Testis (tissue), 3 donors: Measurements from ENCODE around the gene BUB1. TPM values are rescaled to one million over a fixed set of nuclear protein-coding genes. Genes with fewer than 3 reads are reported as not detected.
"Not testable (repeated sequence)": the region's sequence is repeated elsewhere in the genome, so short reads cannot be mapped to it uniquely, and the experiment has no call there.

ENCODE experiments used
- DNase-seq: peaks from one replicate; pipeline ENCODE4 v3.0.0-alpha.2; 2019
- H3K27ac ChIP-seq, 2 donors: fragments of 200-600 bp; sonication (generic); one replicate each; pipeline ENCODE4 v1.5.1; 2019
- H3K27me3 ChIP-seq: fragments of 200-600 bp; sonication (generic); one replicate; pipeline ENCODE4 v1.5.1; 2019
- H3K36me3 ChIP-seq: fragments of 200-600 bp; sonication (generic); one replicate; pipeline ENCODE4 v1.5.1; 2017; ENCODE audit warnings: low read depth; ENCODE audit errors: missing control alignments
- H3K4me1 ChIP-seq: fragments of 200-600 bp; sonication (generic); one replicate; pipeline ENCODE4 v1.5.1; 2019
- H3K4me3 ChIP-seq, 2 donors: fragments of 200-600 bp; sonication (generic); one replicate each; pipeline ENCODE4 v1.5.1; 2017 to 2019
- H3K9me3 ChIP-seq: fragments of 200-600 bp; sonication (generic); one replicate; pipeline ENCODE4 v1.5.1; 2017
- POLR2A ChIP-seq: fragments of 450-650 bp; IDR thresholded peaks from one replicate; pipeline ENCODE4 v1.6.1; 2017; ENCODE audit warnings: antibody characterized with exemption, mild to moderate bottlenecking, moderate library complexity
- WGBS, 2 donors: methylation state at CpG; one replicate each; pipeline ENCODE4 v1.1.5; 2018; 5-methylcytosine and 5-hydroxymethylcytosine counted together
- intact Hi-C: fragments of 100-400 bp; cut with DNase I; formaldehyde crosslinking; loops from one replicate; pipeline ENCODE4 v1.15.1; 2023; ENCODE audit warnings: low total_unique reads
- polyA plus RNA-seq: library from polyadenylated mRNA; stranded (reverse); fragments of 350-450 nt; fragmentation: Illumina TruSeq; extraction: RNeasy Lipid Tissue Mini Kit (QIAGEN cat#74804); gene quantifications from one replicate; pipeline ENCODE4 v1.2.3, GENCODE V29; 2014; ENCODE audit warnings: low read depth, low replicate concordance; ENCODE audit not compliant: insufficient read depth
- total RNA-seq, 2 donors: library from RNA; depleted of rRNA; stranded (reverse); fragments of >200 nt; gene quantifications; one replicate each; pipeline ENCODE4 v1.2.3, GENCODE V29; 2016
- TF ChIP-seq, protein P1 (sequence below), 3 experiments: fragments of 450-650 bp in 2 of 3; fragments of 200-600 bp in 1 of 3; sonication (generic) in 1 of 3; IDR thresholded peaks; one replicate each; pipeline ENCODE4 v1.5.1; 2016 to 2019; ENCODE audit warnings: antibody characterized with exemption in 3 of 3, mild to moderate bottlenecking in 2 of 3, moderate library complexity in 1 of 3

Gene BUB1
- total and polyA plus RNA-seq, 3 donors from 2014 or later = 50.5 to 72.9 (median 70.0) TPM

DNA sequence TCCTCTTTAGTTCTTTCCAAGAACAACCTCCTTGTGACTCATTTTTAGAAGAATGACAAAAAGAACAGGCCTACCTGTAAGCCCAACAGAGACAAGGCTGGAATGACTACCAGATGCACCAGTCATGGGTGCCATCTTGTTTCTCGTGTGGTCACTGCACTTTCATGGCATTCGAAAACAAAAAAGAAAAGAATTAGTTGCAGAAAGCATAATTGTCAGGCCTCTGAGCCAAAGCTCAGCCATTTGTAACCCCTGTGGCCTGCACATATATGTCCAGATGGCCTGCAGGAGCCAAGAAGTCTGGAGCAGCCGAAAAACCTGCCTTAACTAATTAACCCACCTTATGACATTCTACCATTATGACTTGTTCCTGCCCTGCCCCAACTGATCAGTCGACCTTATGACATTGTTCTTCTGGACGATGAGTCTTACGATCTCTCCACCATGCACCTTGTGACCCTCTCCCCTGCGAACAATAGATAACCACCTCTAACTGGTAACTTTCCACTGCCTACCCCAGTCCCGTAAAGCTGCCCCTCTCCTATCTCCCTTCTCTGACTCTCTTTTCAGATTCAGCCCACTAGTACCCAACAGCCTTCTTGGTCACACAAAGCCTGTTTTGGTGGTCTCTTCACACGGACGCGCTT, 13.9 kb upstream of the BUB1 start:
- WGBS, 2 donors = 93 to 94% methylated on average over 11 of the region's 11 CpGs
- Histone ChIP-seq H3K27me3 (no peaks in the 10 kb centered on the region), H3K27ac (no peak overlapping the region), H3K4me3 (no peak overlapping the region), H3K36me3 (no peaks in the 10 kb centered on the region), H3K4me1 (no peaks in the 10 kb centered on the region), H3K9me3 (no peaks in the 10 kb centered on the region)
- DNase-seq = no peak
- intact Hi-C loops = no loop called here
- no peak for TF ChIP-seq POLR2A
- TF ChIP-seq, protein P1, sequence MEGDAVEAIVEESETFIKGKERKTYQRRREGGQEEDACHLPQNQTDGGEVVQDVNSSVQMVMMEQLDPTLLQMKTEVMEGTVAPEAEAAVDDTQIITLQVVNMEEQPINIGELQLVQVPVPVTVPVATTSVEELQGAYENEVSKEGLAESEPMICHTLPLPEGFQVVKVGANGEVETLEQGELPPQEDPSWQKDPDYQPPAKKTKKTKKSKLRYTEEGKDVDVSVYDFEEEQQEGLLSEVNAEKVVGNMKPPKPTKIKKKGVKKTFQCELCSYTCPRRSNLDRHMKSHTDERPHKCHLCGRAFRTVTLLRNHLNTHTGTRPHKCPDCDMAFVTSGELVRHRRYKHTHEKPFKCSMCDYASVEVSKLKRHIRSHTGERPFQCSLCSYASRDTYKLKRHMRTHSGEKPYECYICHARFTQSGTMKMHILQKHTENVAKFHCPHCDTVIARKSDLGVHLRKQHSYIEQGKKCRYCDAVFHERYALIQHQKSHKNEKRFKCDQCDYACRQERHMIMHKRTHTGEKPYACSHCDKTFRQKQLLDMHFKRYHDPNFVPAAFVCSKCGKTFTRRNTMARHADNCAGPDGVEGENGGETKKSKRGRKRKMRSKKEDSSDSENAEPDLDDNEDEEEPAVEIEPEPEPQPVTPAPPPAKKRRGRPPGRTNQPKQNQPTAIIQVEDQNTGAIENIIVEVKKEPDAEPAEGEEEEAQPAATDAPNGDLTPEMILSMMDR (IDR thresholded peaks at IDR 0.05) = no peak

DNA sequence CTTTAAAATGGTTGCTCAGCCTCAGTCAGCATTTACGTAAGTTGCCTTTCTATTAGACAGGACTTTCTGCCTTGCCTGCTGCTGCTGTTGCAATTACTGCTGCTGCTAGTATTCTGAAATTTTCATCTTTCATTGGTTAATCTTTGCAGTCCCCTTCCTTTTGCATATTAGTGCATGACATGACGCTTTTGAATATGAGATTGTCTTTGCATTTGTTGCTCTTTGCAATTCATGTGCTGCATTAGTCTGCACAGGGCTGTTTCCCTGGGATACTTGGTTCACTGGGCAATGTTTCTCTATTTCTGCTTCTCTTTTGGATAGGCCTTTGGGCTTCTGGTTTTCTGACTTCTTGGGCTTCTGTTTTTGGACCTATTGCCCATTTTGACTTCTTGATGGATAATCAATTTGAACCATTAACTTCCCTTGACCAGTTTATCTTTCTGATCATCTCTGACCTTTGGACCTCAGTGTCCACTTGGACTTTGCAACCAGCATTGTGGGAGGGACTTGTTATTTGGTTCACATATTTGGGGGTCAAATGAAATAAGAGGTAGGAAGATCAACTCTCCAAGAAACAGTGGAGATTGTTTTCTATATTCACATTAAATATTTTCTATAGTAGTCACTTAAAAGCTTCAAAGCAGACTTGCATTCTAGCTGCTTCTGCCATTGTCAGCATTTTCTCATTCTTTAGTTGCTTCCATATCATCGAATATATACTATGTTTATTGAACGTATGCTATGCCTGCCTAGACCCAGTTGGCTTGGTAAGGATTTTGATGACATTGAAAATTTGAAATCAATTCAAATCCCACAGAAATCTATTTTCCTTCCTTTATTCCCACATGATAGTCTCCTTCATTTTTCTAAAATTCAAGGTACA, 12.5 kb upstream of the BUB1 start:
- Histone ChIP-seq H3K9me3 (no peaks in the 10 kb centered on the region), H3K27me3 (no peaks in the 10 kb centered on the region), H3K36me3 (no peaks in the 10 kb centered on the region), H3K4me1 (no peaks in the 10 kb centered on the region), H3K27ac (no peak overlapping the region), H3K4me3 (no peak overlapping the region)
- intact Hi-C loops = no loop called here
- WGBS, 2 donors = 90 to 92% methylated on average over 4 of the region's 4 CpGs
- TF ChIP-seq, protein P1 (IDR thresholded peaks at IDR 0.05) = no peak
- no peak for TF ChIP-seq POLR2A
- no peak for DNase-seq

DNA sequence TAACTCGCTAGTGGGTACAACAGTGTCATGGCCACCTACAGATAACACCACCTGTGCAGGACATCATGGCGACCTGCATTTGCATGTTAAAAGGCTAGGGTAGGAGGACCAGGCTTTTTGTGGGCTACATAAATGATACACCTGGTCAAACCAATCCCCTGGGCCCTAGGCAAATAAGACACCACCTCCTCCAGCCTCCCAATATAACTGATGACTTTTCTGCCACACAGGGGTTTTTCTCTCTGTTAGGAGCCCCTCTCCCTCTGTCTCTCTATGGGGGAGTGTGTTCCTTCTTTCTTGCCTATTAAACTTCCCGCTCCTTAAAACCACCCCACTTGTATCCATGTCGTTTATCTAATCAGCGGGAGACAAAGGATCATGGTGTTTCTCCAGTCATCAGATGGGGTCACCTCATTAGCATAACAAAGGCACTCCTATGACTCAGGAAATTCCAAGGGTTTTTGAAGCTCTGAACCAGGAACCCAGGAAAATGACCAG, 10.8 kb upstream of the BUB1 start:
- H3K9me3 ChIP-seq = no peaks in the 10 kb centered on the region
- H3K27me3 ChIP-seq = no peaks in the 10 kb centered on the region
- no peak overlapping the region for H3K4me3 ChIP-seq
- TF ChIP-seq, protein P1 (IDR thresholded peaks at IDR 0.05) = no peak
- TF ChIP-seq POLR2A = no peak
- intact Hi-C loops = no loop called here
- no peak overlapping the region for H3K27ac ChIP-seq
- no peaks in the 10 kb centered on the region for H3K36me3 ChIP-seq
- DNase-seq = no peak
- 51 to 56% methylated on average over 5 of the region's 5 CpGs for WGBS, 2 donors
- no peaks in the 10 kb centered on the region for H3K4me1 ChIP-seq

DNA sequence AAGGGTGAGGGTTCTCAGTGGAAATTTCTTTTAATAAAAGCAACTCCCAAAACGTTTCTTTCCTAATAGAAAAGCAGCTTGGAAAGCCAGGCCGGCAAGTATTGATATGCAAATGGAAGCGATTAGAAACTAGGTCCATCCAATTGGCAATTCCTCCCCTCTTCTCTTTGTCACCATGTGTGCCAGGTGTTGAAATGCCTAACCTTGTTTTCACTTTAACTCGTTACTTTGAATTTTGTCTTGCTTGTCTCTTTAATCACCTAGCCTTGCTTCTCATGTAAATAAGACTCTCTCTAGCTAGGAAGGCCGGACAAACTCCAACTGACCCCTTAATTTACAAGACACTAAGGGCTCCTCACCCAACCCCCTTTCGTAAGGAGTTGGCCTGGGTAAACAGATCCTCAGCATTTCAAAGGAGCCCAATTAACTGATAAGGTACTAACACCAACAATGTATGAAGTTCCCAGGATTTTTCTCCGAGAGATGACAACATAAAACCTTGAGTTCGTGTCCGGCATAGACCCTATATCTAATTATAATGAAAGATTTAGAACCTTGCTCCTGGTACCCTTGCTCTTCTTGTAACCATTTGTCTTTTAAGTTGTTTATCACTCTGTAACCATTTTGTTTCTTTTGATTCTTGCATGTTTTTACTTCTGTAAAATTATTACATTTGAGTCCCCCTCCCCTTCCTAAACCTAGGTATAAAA, 10.1 kb upstream of the BUB1 start:
- intact Hi-C loops = not testable (repeated sequence)

DNA sequence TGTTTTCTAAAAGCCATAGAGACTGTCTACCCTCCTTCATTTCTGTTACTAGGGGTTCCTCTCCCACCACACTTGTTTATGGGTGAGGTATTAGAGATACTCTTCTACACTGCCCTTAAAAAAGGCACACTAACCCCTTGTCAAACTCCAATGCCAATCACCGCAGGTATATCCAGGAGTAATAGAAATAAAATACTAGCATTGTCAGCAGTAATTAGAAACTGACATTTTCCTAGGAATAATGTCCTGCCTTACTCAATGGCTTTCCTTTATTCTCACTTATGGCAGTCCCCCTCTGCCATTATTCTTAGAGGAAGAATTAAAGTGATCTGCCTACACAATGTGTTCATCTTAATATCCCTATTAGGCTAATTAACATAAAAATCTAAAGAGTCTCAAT, 5.0 kb upstream of the BUB1 start:
- no peaks in the 10 kb centered on the region for H3K36me3 ChIP-seq
- H3K27me3 ChIP-seq = no peaks in the 10 kb centered on the region
- intact Hi-C loops = no loop called here
- no peak for DNase-seq
- H3K4me1 ChIP-seq = peaks cover 6% of the 10 kb centered on the region
- no peak for TF ChIP-seq POLR2A
- TF ChIP-seq, protein P1 (IDR thresholded peaks at IDR 0.05) = no peak
- H3K27ac ChIP-seq = no peak overlapping the region
- H3K9me3 ChIP-seq = no peaks in the 10 kb centered on the region
- H3K4me3 ChIP-seq = no peak overlapping the region
- WGBS, 2 donors = 93 to 100% methylated on average over 1 of the region's 1 CpG

More for the DNA sequence above, 10.1 kb upstream of the BUB1 start:
- not testable (repeated sequence) for H3K36me3 ChIP-seq, H3K9me3 ChIP-seq, H3K27ac ChIP-seq, DNase-seq, H3K4me1 ChIP-seq, H3K27me3 ChIP-seq, H3K4me3 ChIP-seq
- WGBS, 2 donors = 62 to 69% methylated on average over 9 of the region's 9 CpGs
